Suprapubic skin (tissue), 4 donors: ENCODE measurements around the gene WWP2. TPM values are rescaled to one million over a fixed set of nuclear protein-coding genes. Genes with fewer than 3 reads are reported as not detected.

Experiments used
- DNase-seq, 2 donors: peaks; one replicate each; pipeline ENCODE4 v3.0.0-alpha.2; 2019; ENCODE audit warnings: low spot score in 2 of 2
- H3K27ac ChIP-seq: fragments of 200-600 bp; sonication (generic); one replicate; pipeline ENCODE4 v1.5.1; 2019
- H3K27me3 ChIP-seq: fragments of 200-600 bp; sonication (generic); one replicate; pipeline ENCODE4 v1.5.1; 2019
- H3K36me3 ChIP-seq: fragments of 200-600 bp; sonication (generic); one replicate; pipeline ENCODE4 v1.5.1; 2019
- H3K4me1 ChIP-seq: fragments of 200-600 bp; sonication (generic); one replicate; pipeline ENCODE4 v1.5.1; 2019
- H3K4me3 ChIP-seq: fragments of 200-600 bp; sonication (generic); one replicate; pipeline ENCODE4 v1.5.1; 2019; ENCODE audit warnings: mild to moderate bottlenecking
- H3K9me3 ChIP-seq: fragments of 200-600 bp; sonication (generic); one replicate; pipeline ENCODE4 v1.5.1; 2019
- CTCF ChIP-seq, 2 donors: fragments of 200-600 bp in 1 of 2; fragments of 450-650 bp in 1 of 2; sonication (generic) in 1 of 2; IDR thresholded peaks; one replicate each; pipeline ENCODE4 v1.5.1; 2016 to 2019; ENCODE audit warnings: antibody characterized with exemption in 2 of 2, mild to moderate bottlenecking in 1 of 2, moderate library complexity in 1 of 2
- EP300 ChIP-seq: sonication (generic); formaldehyde crosslinking; IDR thresholded peaks from one replicate; pipeline ENCODE4 v1.6.1; 2017; ENCODE audit warnings: antibody characterized with exemption
- POLR2A ChIP-seq, 2 donors: fragments of 450-650 bp; IDR thresholded peaks; one replicate each; pipeline ENCODE4 v1.6.1; 2017; ENCODE audit warnings: antibody characterized with exemption in 2 of 2, mild to moderate bottlenecking in 2 of 2, moderate library complexity in 2 of 2
- POLR2AphosphoS5 ChIP-seq, 3 donors: sonication (generic); formaldehyde crosslinking; IDR thresholded peaks; one replicate each; pipeline ENCODE4 v1.6.1; 2017; ENCODE audit warnings: antibody characterized with exemption in 3 of 3
- WGBS: methylation state at CpG from one replicate; pipeline ENCODE4 v1.1.5; 2018; 5-methylcytosine and 5-hydroxymethylcytosine counted together
- total RNA-seq, 4 donors: library from RNA; depleted of rRNA; stranded (reverse); fragments of >200 nt; gene quantifications; one replicate each; pipeline ENCODE4 v1.1.0, GENCODE V29; 2016

The WWP2 gene
- total RNA-seq, 4 donors from 2014 or later = 27.1 to 48.9 (median 42.2) TPM

GRCh38 chr16:69909043-69909442 is 146.9 kb downstream of the WWP2 start:
- H3K9me3 ChIP-seq = no peaks in the 10 kb centered on the region
- no peak for TF ChIP-seq EP300
- H3K4me1 ChIP-seq = peaks cover 14% of the 10 kb centered on the region
- no peak for DNase-seq
- no peak overlapping the region for H3K4me3 ChIP-seq
- H3K27me3 ChIP-seq = no peaks in the 10 kb centered on the region
- WGBS = 70% methylated on average over 8 of the region's 8 CpGs
- peak overlapping the region; percentile 70 for H3K27ac ChIP-seq
- H3K36me3 ChIP-seq = peaks cover 15% of the 10 kb centered on the region

GRCh38 chr16:69909760-69910159 is 147.6 kb downstream of the WWP2 start:
- Histone ChIP-seq H3K36me3 (peaks cover 15% of the 10 kb centered on the region), H3K27me3 (no peaks in the 10 kb centered on the region), H3K9me3 (no peaks in the 10 kb centered on the region), H3K27ac (peak overlapping the region; percentile 70), H3K4me3 (no peak overlapping the region), H3K4me1 (peaks cover 9% of the 10 kb centered on the region)
- no peak for DNase-seq
- no peak for TF ChIP-seq EP300
- 75% methylated on average over 7 of the region's 7 CpGs for WGBS

DNA sequence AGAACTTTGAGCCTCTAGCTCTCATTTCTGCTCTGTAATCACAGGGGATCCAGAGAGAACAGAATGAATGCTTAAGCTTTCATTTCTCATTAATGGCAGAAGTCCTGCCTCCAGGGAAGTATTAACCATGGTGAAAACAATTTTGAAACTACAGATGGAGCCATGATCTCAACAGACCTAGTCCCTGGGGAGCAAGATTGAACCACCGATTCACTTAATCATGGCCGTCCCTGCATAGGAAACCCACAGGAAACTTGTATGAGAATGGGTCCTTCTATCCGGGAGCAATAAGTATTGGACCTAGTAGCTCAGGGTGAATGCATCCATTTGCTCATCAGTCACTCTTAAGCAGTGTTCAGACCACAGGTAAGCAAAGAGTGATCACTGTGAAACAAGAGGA is 148.8 kb downstream of the WWP2 start:
- no peak overlapping the region for H3K4me3 ChIP-seq
- H3K36me3 ChIP-seq = peaks cover 15% of the 10 kb centered on the region
- no peak overlapping the region for H3K27ac ChIP-seq
- H3K9me3 ChIP-seq = no peaks in the 10 kb centered on the region
- H3K27me3 ChIP-seq = no peaks in the 10 kb centered on the region
- WGBS = 47% methylated on average over 3 of the region's 3 CpGs
- TF ChIP-seq POLR2AphosphoS5 (IDR thresholded peaks at IDR 0.05) (no peak), EP300 (no peak), POLR2A (IDR thresholded peaks at IDR 0.05) (no peak), CTCF (IDR thresholded peaks at IDR 0.05) (no peak)
- H3K4me1 ChIP-seq = peaks cover 4% of the 10 kb centered on the region
- no peak for DNase-seq

DNA sequence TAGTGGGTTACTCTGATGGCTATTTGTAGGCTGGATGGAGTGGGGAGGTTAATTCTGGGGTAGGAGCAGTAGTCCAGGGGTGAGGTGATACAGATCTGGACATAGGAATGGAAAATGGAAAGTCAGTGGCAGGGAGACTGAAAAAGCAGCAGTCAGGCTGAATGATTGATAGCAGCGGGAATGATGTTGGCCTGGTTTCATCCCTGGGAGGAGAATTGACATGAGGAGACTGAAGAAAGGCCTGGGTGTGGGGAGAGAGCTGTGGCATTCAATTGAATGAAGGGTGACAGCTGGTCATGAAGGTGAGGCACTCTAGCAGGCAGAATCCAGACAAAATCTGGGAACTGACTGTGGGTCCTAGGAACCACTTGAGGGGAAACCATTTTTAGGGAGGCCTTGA is 154.3 kb downstream of the WWP2 start:
- Histone ChIP-seq H3K9me3 (no peaks in the 10 kb centered on the region), H3K27me3 (no peaks in the 10 kb centered on the region), H3K27ac (no peak overlapping the region), H3K36me3 (no peaks in the 10 kb centered on the region), H3K4me3 (no peak overlapping the region), H3K4me1 (peaks cover 3% of the 10 kb centered on the region)
- WGBS = 76% methylated on average over 1 of the region's 1 CpG
- DNase-seq = no peak
- TF ChIP-seq EP300 (no peak), CTCF (IDR thresholded peaks at IDR 0.05) (no peak), POLR2AphosphoS5 (IDR thresholded peaks at IDR 0.05) (no peak), POLR2A (IDR thresholded peaks at IDR 0.05) (no peak)

DNA sequence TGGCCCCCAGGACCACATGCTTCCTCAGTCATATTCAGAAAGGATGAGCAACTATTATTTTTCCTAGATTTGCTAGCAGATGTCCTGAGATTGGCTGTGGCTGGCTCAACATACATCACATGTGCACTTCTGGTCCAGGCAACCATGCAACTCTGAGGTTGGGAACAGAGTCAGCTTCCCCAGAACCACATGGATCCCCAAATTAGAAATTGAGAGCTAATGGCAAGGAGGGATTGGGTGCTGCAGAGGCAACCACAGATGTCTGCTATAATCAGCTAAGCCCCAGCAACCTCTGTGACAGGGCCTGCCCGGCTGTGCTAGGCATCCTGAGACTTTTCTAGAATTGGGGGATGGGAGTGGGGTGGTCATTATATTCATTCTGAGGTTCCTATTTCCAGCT is 155.2 kb downstream of the WWP2 start:
- Histone ChIP-seq H3K9me3 (no peaks in the 10 kb centered on the region), H3K27ac (peak overlapping the region; percentile 54), H3K36me3 (no peaks in the 10 kb centered on the region), H3K4me1 (peaks cover 3% of the 10 kb centered on the region), H3K27me3 (no peaks in the 10 kb centered on the region), H3K4me3 (no peak overlapping the region)
- TF ChIP-seq POLR2A (IDR thresholded peaks at IDR 0.05) (no peak), EP300 (no peak), POLR2AphosphoS5 (IDR thresholded peaks at IDR 0.05) (no peak), CTCF (IDR thresholded peaks at IDR 0.05) (no peak)
- 71% methylated on average over 1 of the region's 1 CpG for WGBS
- no peak for DNase-seq

GRCh38 chr16:69917739-69918138 is 155.6 kb downstream of the WWP2 start:
- H3K4me1 ChIP-seq = peaks cover 3% of the 10 kb centered on the region
- H3K9me3 ChIP-seq = no peaks in the 10 kb centered on the region
- WGBS = 60% methylated on average over 8 of the region's 20 CpGs
- no peaks in the 10 kb centered on the region for H3K36me3 ChIP-seq
- DNase-seq = no peak
- H3K4me3 ChIP-seq = no peak overlapping the region
- H3K27me3 ChIP-seq = no peaks in the 10 kb centered on the region
- peak overlapping the region; percentile 54 for H3K27ac ChIP-seq
- TF ChIP-seq EP300 = no peak

DNA sequence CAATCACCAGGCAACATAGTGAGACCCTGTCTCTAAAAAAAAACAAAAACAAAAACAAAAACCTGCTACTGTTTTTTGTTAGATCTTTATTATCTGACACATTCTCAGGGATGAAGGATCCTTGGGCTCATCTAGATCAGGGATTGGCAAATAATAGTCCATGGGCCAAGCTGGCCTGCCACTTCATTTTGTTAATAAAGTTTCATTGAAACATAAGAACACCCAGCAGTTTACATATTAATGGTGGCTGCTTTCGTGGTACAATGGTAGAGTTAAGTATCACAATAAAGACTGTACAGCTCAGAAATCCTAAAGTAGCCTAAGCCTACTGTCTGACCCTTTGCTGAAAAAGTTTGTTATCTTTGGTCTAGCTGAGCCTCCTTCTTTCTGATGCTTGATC is 156.1 kb downstream of the WWP2 start:
- no peak overlapping the region for H3K27ac ChIP-seq
- H3K4me3 ChIP-seq = no peak overlapping the region

More for the DNA sequence above, 156.1 kb downstream of the WWP2 start:
- H3K27me3 ChIP-seq = no peaks in the 10 kb centered on the region
- TF ChIP-seq POLR2AphosphoS5 (IDR thresholded peaks at IDR 0.05) (no peak), EP300 (no peak), POLR2A (IDR thresholded peaks at IDR 0.05) (no peak), CTCF (IDR thresholded peaks at IDR 0.05) (no peak)
- peaks cover 3% of the 10 kb centered on the region for H3K4me1 ChIP-seq
- no peaks in the 10 kb centered on the region for H3K36me3 ChIP-seq
- DNase-seq = no peak
- 79% methylated on average over 1 of the region's 1 CpG for WGBS
- no peaks in the 10 kb centered on the region for H3K9me3 ChIP-seq
